BJ (cell line): ENCODE results near the gene UBXN2A. TPM values are rescaled to one million over a fixed set of nuclear protein-coding genes. Genes with fewer than 3 reads are reported as not detected.

Experiments used
- CTCF ChIA-PET: fragments of 350-600 bp; formaldehyde crosslinking; extraction: SDS; loops from one replicate; lab custom pipeline; 2021; ENCODE audit warnings: antibody characterized with exemption, inconsistent platforms; lab: Yijun Ruan, JAX
- POLR2A ChIA-PET: fragments of 300-600 bp; sonication (Branson Sonifier 250); formaldehyde crosslinking; extraction: SDS; loops from one replicate; lab custom pipeline; 2021; ENCODE audit warnings: antibody characterized with exemption; lab: Charles Lee
- DNase-seq: peaks from one replicate; pipeline ENCODE4 v3.0.0-alpha.2; 2011; ENCODE audit warnings: low read depth
- H3K27me3 ChIP-seq: 2 replicates; pipeline ENCODE4 v1.6.0; 2011; ENCODE audit warnings: low read length; ENCODE audit not compliant: control insufficient read depth, insufficient read depth
- H3K36me3 ChIP-seq: 2 replicates; pipeline ENCODE4 v1.5.1; 2011; ENCODE audit warnings: low read length; ENCODE audit not compliant: control insufficient read depth, insufficient read depth
- H3K4me3 ChIP-seq: 2 replicates; pipeline ENCODE4 v1.5.1; 2011; ENCODE audit warnings: low read depth, mild to moderate bottlenecking, control low read depth, low read length
- CTCF ChIP-seq: IDR thresholded peaks from 2 replicates; pipeline ENCODE4 v1.5.1; 2011; ENCODE audit warnings: low read depth, mild to moderate bottlenecking, control low read depth, inconsistent platforms, low read length, moderate library complexity; ENCODE audit not compliant: insufficient read depth
- polyA plus RNA-seq: library from polyadenylated mRNA; depleted of rRNA; stranded (reverse); fragments of >200 nt; gene quantifications from 2 replicates; pipeline ENCODE4 v1.2.3, GENCODE V29; 2011

Gene UBXN2A
- polyA plus RNA-seq, 1 experiment: 5.8 TPM

GRCh38 chr2:24045511-24046508 lies 105.5 kb downstream of the UBXN2A start:
- ChIA-PET POLR2A (no interaction called here), CTCF (no interaction called here)
- no peaks in the 10 kb centered on the region for H3K36me3 ChIP-seq
- peak overlapping the region; percentile 81 for H3K4me3 ChIP-seq
- DNase-seq: no peak
- TF ChIP-seq CTCF: no peak
- H3K27me3 ChIP-seq: no peaks in the 10 kb centered on the region

- H3K4me3 ChIP-seq: peak overlapping the region; percentile 81
- no peaks in the 10 kb centered on the region for H3K36me3 ChIP-seq
- no peak for DNase-seq
- ChIA-PET CTCF (interaction anchor here (1.1 kb wide), 2 partner anchors 13 to 17 kb away, joined by 3 to 4 read pairs; no protein-coding TSS in a partner anchor), POLR2A (interaction anchor here (0.5 kb wide), 1 partner anchor 408 kb away, joined by 3 read pairs; no protein-coding TSS in a partner anchor)
- TF ChIP-seq CTCF: no peak
- no peaks in the 10 kb centered on the region for H3K27me3 ChIP-seq
Measured at GRCh38 chr2:24046599-24046929, 106.3 kb downstream of the UBXN2A start.

GRCh38 chr2:24046930-24047702 lies 106.9 kb downstream of the UBXN2A start, which contains the start of gene WDCP:
TSS of gene WDCP (minus strand) at chr2:24047391. CDS start at chr2:24039494, 7,897 bp downstream.
- ChIA-PET CTCF (interaction anchor here (0.9 to 1.1 kb wide), 3 partner anchors 12 to 18 kb away, joined by 3 to 4 read pairs (median 3); no protein-coding TSS in a partner anchor), POLR2A (interaction anchor here (0.5 to 1.0 kb wide), 2 partner anchors 120 to 407 kb away, joined by 3 to 4 read pairs; partner anchors contain the start of gene ATAD2B)
- H3K4me3 ChIP-seq: peak within 1 kb of the TSS; percentile 81
- peak; percentile 97 for DNase-seq
- no peaks in the 10 kb centered on the region for H3K36me3 ChIP-seq
- no peaks in the 10 kb centered on the region for H3K27me3 ChIP-seq
- TF ChIP-seq CTCF: no peak

- H3K36me3 ChIP-seq: no peaks in the 10 kb centered on the region
- ChIA-PET CTCF (interaction anchor here (0.9 to 1.1 kb wide), 2 partner anchors 15 to 18 kb away, joined by 3 read pairs; no protein-coding TSS in a partner anchor), POLR2A (interaction anchor here (1.0 kb wide), 1 partner anchor 120 kb away, joined by 4 read pairs; the partner anchor contains the start of gene ATAD2B)
- no peak for TF ChIP-seq CTCF
- no peak overlapping the region for H3K4me3 ChIP-seq
- H3K27me3 ChIP-seq: no peaks in the 10 kb centered on the region
- no peak for DNase-seq
Measured at GRCh38 chr2:24047703-24048033, 107.4 kb downstream of the UBXN2A start.
